ENCODE results near the gene CDK5RAP2. TPM values are rescaled to one million over a fixed set of nuclear protein-coding genes. Genes with fewer than 3 reads are reported as not detected.

Gene CDK5RAP2
- total RNA-seq, 4 donors from 2014 or later: 41.6 to 77.2 (median 43.2) TPM

DNA sequence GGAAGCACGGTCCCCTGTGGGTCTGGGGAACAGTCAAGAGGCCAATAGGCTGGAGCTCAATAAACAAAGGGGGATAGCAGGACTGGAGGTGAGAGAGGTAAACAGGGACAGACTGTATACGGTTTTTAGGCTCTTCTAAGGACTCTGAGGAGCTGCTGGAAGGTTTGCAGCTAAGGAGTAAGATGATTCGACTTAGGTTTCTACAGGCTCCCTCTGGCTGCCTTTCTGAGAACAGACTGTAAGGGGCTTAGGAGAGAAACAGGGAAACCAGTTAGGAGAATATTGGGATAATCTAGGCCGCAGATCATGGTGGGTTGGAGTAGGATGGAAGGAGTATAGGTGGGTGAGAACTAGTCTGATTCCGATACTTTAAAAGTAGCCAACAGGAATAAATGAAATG lies 10.4 kb downstream of the CDK5RAP2 start:
- Histone ChIP-seq H3K4me1 (peaks cover 0 to 34% (median 0%) of the 10 kb centered on the region in 3 donors), H3K4me3 (no peak overlapping the region), H3K9me3 (no peaks in the 10 kb centered on the region), H3K36me3 (peaks cover 3 to 72% of the 10 kb centered on the region in 2 donors), H3K27me3 (no peaks in the 10 kb centered on the region), H3K27ac (peak overlapping the region in 1 of 4 donors; percentile 61)
- TF ChIP-seq, protein P1, sequence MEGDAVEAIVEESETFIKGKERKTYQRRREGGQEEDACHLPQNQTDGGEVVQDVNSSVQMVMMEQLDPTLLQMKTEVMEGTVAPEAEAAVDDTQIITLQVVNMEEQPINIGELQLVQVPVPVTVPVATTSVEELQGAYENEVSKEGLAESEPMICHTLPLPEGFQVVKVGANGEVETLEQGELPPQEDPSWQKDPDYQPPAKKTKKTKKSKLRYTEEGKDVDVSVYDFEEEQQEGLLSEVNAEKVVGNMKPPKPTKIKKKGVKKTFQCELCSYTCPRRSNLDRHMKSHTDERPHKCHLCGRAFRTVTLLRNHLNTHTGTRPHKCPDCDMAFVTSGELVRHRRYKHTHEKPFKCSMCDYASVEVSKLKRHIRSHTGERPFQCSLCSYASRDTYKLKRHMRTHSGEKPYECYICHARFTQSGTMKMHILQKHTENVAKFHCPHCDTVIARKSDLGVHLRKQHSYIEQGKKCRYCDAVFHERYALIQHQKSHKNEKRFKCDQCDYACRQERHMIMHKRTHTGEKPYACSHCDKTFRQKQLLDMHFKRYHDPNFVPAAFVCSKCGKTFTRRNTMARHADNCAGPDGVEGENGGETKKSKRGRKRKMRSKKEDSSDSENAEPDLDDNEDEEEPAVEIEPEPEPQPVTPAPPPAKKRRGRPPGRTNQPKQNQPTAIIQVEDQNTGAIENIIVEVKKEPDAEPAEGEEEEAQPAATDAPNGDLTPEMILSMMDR (IDR thresholded peaks at IDR 0.05): no peak
- TF ChIP-seq POLR2AphosphoS5 (IDR thresholded peaks at IDR 0.05) (no peak), POLR2A (IDR thresholded peaks at IDR 0.05) (no peak), EP300 (IDR thresholded peaks at IDR 0.05) (no peak)
- no peak for ATAC-seq
- 91 to 100% methylated on average over 3 to 5 of the region's 5 CpGs for WGBS, 2 donors (ENCODE audit: low coverage in 1 of 2)

DNA sequence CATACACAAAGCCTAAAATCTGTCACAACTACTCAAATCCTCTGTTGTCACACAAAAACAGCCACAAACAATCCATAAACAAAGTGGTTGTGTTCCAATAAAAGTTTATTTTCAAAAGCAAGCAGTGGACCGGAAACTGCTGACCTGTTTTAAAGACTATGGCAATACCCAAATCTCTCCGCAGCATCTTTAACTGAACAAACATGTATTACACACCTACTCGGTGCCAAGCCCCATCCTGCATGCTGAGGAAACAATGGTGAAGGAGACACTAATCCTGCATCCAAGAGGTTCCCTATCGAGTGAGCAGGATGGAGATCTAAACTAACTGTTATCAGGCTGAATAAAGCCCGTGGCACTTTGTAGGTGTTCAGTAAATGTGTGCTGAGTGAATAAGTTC lies 11.2 kb downstream of the CDK5RAP2 start:
- Histone ChIP-seq H3K4me3 (no peak overlapping the region), H3K27ac (no peak overlapping the region), H3K4me1 (peaks cover 0 to 34% (median 0%) of the 10 kb centered on the region in 3 donors), H3K27me3 (no peaks in the 10 kb centered on the region), H3K9me3 (no peaks in the 10 kb centered on the region), H3K36me3 (peaks cover 3 to 79% of the 10 kb centered on the region in 2 donors)
- WGBS, 2 donors (ENCODE audit: low coverage in 1 of 2): 97% methylated on average over 5 of the region's 5 CpGs
- no peak for ATAC-seq
- no peak for TF ChIP-seq EP300 (IDR thresholded peaks at IDR 0.05)
- no peak for TF ChIP-seq POLR2A (IDR thresholded peaks at IDR 0.05)
- TF ChIP-seq POLR2AphosphoS5 (IDR thresholded peaks at IDR 0.05): no peak
- TF ChIP-seq, protein P1 (IDR thresholded peaks at IDR 0.05): no peak

DNA sequence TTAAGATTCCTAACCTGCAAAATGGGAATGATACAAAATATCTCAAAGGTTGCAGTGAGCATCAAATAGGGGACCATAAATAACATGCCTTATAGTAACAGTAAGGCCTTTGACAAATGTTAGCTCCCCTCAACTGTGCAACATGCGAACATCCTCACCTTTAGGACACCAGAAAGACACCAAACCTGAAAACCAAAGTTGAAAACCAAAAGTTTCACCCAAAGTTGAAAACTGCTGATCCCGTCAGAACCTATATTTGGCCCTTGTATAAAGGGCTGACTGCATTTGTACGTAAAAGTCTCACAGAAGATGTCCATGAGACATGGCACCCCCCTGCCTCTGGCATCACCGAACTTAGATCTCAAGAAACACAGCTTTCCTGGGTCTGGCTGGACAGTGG lies 12.1 kb downstream of the CDK5RAP2 start:
- H3K4me3 ChIP-seq: no peak overlapping the region
- no peaks in the 10 kb centered on the region for H3K9me3 ChIP-seq
- no peak overlapping the region for H3K27ac ChIP-seq
- WGBS, 2 donors (ENCODE audit: low coverage in 1 of 2): 96 to 97% methylated on average over 3 to 4 of the region's 4 CpGs
- no peak for TF ChIP-seq EP300 (IDR thresholded peaks at IDR 0.05)
- TF ChIP-seq POLR2A (IDR thresholded peaks at IDR 0.05): no peak
- TF ChIP-seq, protein P1 (IDR thresholded peaks at IDR 0.05): no peak
- TF ChIP-seq POLR2AphosphoS5 (IDR thresholded peaks at IDR 0.05): no peak
- H3K4me1 ChIP-seq: peaks cover 0 to 31% (median 0%) of the 10 kb centered on the region in 3 donors
- H3K36me3 ChIP-seq: peaks cover 3 to 88% of the 10 kb centered on the region in 2 donors
- H3K27me3 ChIP-seq: no peaks in the 10 kb centered on the region
- ATAC-seq: no peak

DNA sequence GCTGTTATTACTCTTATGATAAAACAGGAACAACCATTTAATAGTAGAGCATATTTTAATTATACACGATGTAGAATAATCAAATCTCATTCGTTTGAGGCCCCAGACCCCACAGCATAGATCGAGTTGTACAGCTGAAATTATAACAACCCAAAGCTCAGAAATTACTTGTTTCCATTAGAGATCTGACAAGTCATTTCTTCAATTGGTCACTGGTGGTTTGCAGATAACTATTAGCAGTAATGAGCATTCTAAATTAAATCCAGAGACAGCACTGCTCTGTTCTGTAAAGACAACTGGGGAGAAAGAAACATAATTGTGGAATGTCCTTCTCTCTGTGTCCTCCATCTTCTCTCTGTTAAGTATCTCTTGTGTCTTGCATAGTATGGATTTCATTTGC lies 12.9 kb downstream of the CDK5RAP2 start:
- Histone ChIP-seq H3K36me3 (peaks cover 3 to 90% of the 10 kb centered on the region in 2 donors), H3K9me3 (no peaks in the 10 kb centered on the region), H3K4me3 (no peak overlapping the region), H3K4me1 (peaks cover 0 to 23% (median 0%) of the 10 kb centered on the region in 3 donors), H3K27me3 (no peaks in the 10 kb centered on the region), H3K27ac (no peak overlapping the region)
- WGBS, 2 donors (ENCODE audit: low coverage in 1 of 2): 67 to 83% methylated on average over 3 of the region's 3 CpGs
- no peak for ATAC-seq
- TF ChIP-seq POLR2A (IDR thresholded peaks at IDR 0.05) (no peak), EP300 (IDR thresholded peaks at IDR 0.05) (no peak), POLR2AphosphoS5 (IDR thresholded peaks at IDR 0.05) (no peak)
- TF ChIP-seq, protein P1 (IDR thresholded peaks at IDR 0.05): no peak

DNA sequence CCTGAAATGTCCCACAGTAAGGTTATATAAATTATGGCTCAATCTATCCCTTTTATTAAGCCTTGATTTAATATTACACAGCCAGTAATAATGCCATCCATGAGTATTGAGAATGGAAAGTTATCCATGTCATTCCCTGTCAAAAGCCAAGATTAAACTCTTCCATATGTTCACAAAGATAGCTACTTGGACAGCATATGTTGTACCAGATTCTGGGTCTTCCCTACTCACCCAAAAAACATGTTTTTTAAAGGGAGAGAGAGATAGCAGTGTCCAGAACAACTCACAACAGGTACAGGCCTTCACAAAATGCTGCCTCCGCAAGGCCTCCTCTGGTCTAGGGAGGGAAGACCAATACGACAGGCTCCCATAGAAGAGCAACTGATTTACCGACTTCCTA lies 15.4 kb downstream of the CDK5RAP2 start:
- H3K27me3 ChIP-seq: no peaks in the 10 kb centered on the region
- 100% methylated on average over 1 of the region's 3 CpGs; no CpG with 5 or more reads in 1 of the 2 donors for WGBS, 2 donors (ENCODE audit: low coverage in 1 of 2)
- TF ChIP-seq POLR2A (IDR thresholded peaks at IDR 0.05) (no peak), EP300 (IDR thresholded peaks at IDR 0.05) (no peak), POLR2AphosphoS5 (IDR thresholded peaks at IDR 0.05) (no peak)
- TF ChIP-seq, protein P1 (IDR thresholded peaks at IDR 0.05): no peak
- no peak overlapping the region for H3K4me3 ChIP-seq
- H3K36me3 ChIP-seq: peaks cover 3 to 73% of the 10 kb centered on the region in 2 donors
- ATAC-seq: no peak
- H3K27ac ChIP-seq: no peak overlapping the region
- H3K9me3 ChIP-seq: no peaks in the 10 kb centered on the region
- no peaks in the 10 kb centered on the region for H3K4me1 ChIP-seq
